K562 (cell line): ENCODE measurements around the gene TRERF1. TPM values are rescaled to one million over a fixed set of nuclear protein-coding genes. Genes with fewer than 3 reads are reported as not detected.

Experiments
- ATAC-seq: fragments of 200-7000 bp; cut with Tn5 transposase; 3 replicates; pipeline ENCODE4 v1.9.1; 2020; ENCODE audit warnings: moderate library complexity
- BruUV-seq: library from RNA; stranded (reverse); fragments of 400-500 nt; replicated peaks from 2 replicates; lab custom pipeline; 2021; lab: Mats Ljungman, UMichigan
- CTCF ChIA-PET: fragments of 300-600 bp; formaldehyde crosslinking; extraction: SDS; loops from one replicate; lab custom pipeline; 2021; ENCODE audit warnings: low intra/inter-chr PET ratio; lab: Yijun Ruan, JAX
- POLR2A ChIA-PET: fragments of 300-600, 350-650 bp; sonication (Branson Sonifier 250); formaldehyde crosslinking; extraction: SDS; loops from one replicate; lab custom pipeline; 2021; ENCODE audit warnings: antibody characterized with exemption, inconsistent platforms; lab: Yijun Ruan, JAX
- DNase-seq, 4 experiments: peaks; one replicate each; pipeline versions ENCODE4 v3.0.0 to v3.0.0-alpha.2; 2011 to 2018; ENCODE audit warnings: low spot score in 3 of 4, mixed read lengths in 3 of 4; ENCODE audit errors: extremely low read depth in 1 of 4
- FAIRE-seq: peaks from 2 replicates; lab custom pipeline; 2011; peaks lifted over from hg19 to GRCh38; lab: Jason Lieb, UNC
- H2AFZ ChIP-seq: 2 replicates; pipeline ENCODE4 v1.6.0; 2011; ENCODE audit warnings: low read depth, low read length, control low read depth, inconsistent platforms
- H3K27ac ChIP-seq: fragments of 200-600 bp; 3 replicates; pipeline ENCODE4 v1.8.0; 2011; ENCODE audit warnings: low read depth, mild to moderate bottlenecking, control low read depth, inconsistent platforms, low read length, moderate library complexity, mixed read lengths; ENCODE audit errors: extremely low read depth
- H3K27me3 ChIP-seq, 2 experiments: fragments of 300-600 bp in 1 of 2; 2 replicates in 1 of 2; 3 replicates in 1 of 2; pipeline versions ENCODE4 v1.6.0 to v1.8.0; 2011; ENCODE audit warnings: inconsistent platforms in 2 of 2, low read length in 2 of 2, mild to moderate bottlenecking in 1 of 2, mixed read lengths in 1 of 2, moderate library complexity in 1 of 2; ENCODE audit not compliant: control insufficient read depth in 2 of 2, insufficient read depth in 2 of 2
- H3K36me3 ChIP-seq: fragments of 300-600 bp; 3 replicates; pipeline ENCODE4 v1.8.0; 2011; ENCODE audit warnings: mild to moderate bottlenecking, low read length, inconsistent platforms; ENCODE audit not compliant: control insufficient read depth, insufficient read depth
- H3K4me1 ChIP-seq, 2 experiments: fragments of 200-600 bp in 1 of 2; replicated peaks in 1 of 2; 2 replicates in 1 of 2; 3 replicates in 1 of 2; pipeline versions ENCODE4 v1.5.1 to v1.8.0; 2011; ENCODE audit warnings: inconsistent platforms in 2 of 2, low read length in 2 of 2, mild to moderate bottlenecking in 1 of 2, mixed read lengths in 1 of 2, moderate library complexity in 1 of 2; ENCODE audit not compliant: control insufficient read depth in 2 of 2, insufficient read depth in 2 of 2
- H3K4me2 ChIP-seq: 2 replicates; pipeline ENCODE4 v1.6.1; 2011; ENCODE audit warnings: low read length, control low read depth, inconsistent platforms, mixed read lengths; ENCODE audit not compliant: insufficient read depth
- H3K4me3 ChIP-seq: fragments of 200-600 bp; sonication (generic), shearing (Covaris generic); 2 replicates; pipeline ENCODE4 v1.5.1; 2016; ENCODE audit warnings: control low read depth, inconsistent platforms
- H3K79me2 ChIP-seq: fragments of 200-600 bp; 3 replicates; pipeline ENCODE4 v1.8.0; 2011; ENCODE audit warnings: low read length, inconsistent platforms; ENCODE audit not compliant: control insufficient read depth, insufficient read depth
- H3K9ac ChIP-seq, 2 experiments: 2 replicates each; pipeline versions ENCODE4 v1.6.0 to v1.6.1; 2011; ENCODE audit warnings: low read depth in 2 of 2, low read length in 2 of 2, control low read depth in 1 of 2, inconsistent platforms in 1 of 2, mild to moderate bottlenecking in 1 of 2, mixed read lengths in 1 of 2; ENCODE audit not compliant: insufficient read depth in 1 of 2
- H3K9me1 ChIP-seq: one replicate; pipeline ENCODE4 v1.6.0; 2011; ENCODE audit warnings: inconsistent platforms, mild to moderate bottlenecking, low read length, moderate library complexity; ENCODE audit not compliant: control insufficient read depth, insufficient read depth
- H3K9me3 ChIP-seq: replicated peaks from 2 replicates; pipeline ENCODE4 v1.5.1; 2011; ENCODE audit warnings: low read depth, low read length, inconsistent platforms; ENCODE audit not compliant: control insufficient read depth, insufficient read depth
- H4K20me1 ChIP-seq: replicated peaks from 2 replicates; pipeline ENCODE4 v1.6.1; 2011; ENCODE audit warnings: low read length, inconsistent platforms, mixed read lengths; ENCODE audit not compliant: control insufficient read depth, insufficient read depth
- C11orf30 ChIP-seq: fragments of 450-650 bp; IDR thresholded peaks from 2 replicates; pipeline ENCODE4 v1.6.1; 2016; ENCODE audit warnings: low read depth, mild to moderate bottlenecking
- CHD1 ChIP-seq: fragments of 200-600 bp; sonication (generic); IDR thresholded peaks from one replicate; pipeline ENCODE4 v1.6.1; 2012; ENCODE audit warnings: mild to moderate bottlenecking, moderate library complexity, low read length, inconsistent platforms
- DIDO1 ChIP-seq: fragments of 450-650 bp; IDR thresholded peaks from 2 replicates; pipeline ENCODE4 v1.6.1; 2016; ENCODE audit warnings: low read depth, missing biosample characterization, missing genetic modification characterization
- PRMT5 ChIP-seq: sonication (generic); formaldehyde crosslinking; IDR thresholded peaks from 2 replicates; pipeline ENCODE4 v1.5.0; 2020; ENCODE audit warnings: missing genetic modification reagents
- RAD51 ChIP-seq: fragments of 450-650 bp; IDR thresholded peaks from 2 replicates; pipeline ENCODE4 v1.7.1; 2016; ENCODE audit warnings: low read depth, mild to moderate bottlenecking, borderline replicate concordance
- WGBS: fragments of 100-300 bp; shearing (Covaris generic); methylation state at CpG from one replicate; pipeline ENCODE4 v1.1.6; 2016; ENCODE audit warnings: low coverage, mixed read lengths; ENCODE audit not compliant: insufficient coverage; ENCODE audit errors: missing lambda C conversion rate; 5-methylcytosine and 5-hydroxymethylcytosine counted together
- in situ Hi-C: fragments of 300-500 bp; cut with MboI; formaldehyde crosslinking; loops from 4 replicates; pipeline ENCODE4 v1.15.0; 2018; ENCODE audit warnings: inconsistent platforms, mixed read lengths
- intact Hi-C: fragments of 100-400 bp; cut with micrococcal nuclease; formaldehyde crosslinking; loops from 2 replicates; pipeline ENCODE4 v1.14.2; 2022
- polyA plus RNA-seq, 8 experiments: library from polyadenylated mRNA; depleted of rRNA in 4 of 8; stranded (reverse) in 5 of 8; unstranded in 3 of 8; fragments of >200 nt; fragmentation: Nextera tagmentation in 2 of 8; fragmentation: Illumina TruSeq in 1 of 8; extraction: Ambion mirVana in 2 of 8; extraction: Trizol in 1 of 8; gene quantifications; 2 replicates each; pipeline versions ENCODE4 v1.2.1 to v1.2.3, GENCODE V29; 2011 to 2014; ENCODE audit warnings: inconsistent platforms in 1 of 8, missing spikeins in 1 of 8
- total RNA-seq, 7 experiments: library from RNA; depleted of rRNA in 6 of 7; stranded (reverse); fragments of >200 nt in 6 of 7; fragmentation: Illumina TruSeq in 2 of 7; extraction: Trizol in 2 of 7; gene quantifications; 2 replicates each; pipeline versions ENCODE4 v1.2.1 to v1.2.3, GENCODE V29; 2011 to 2021; ENCODE audit warnings: low replicate concordance in 1 of 7
- TF ChIP-seq, protein P1 (sequence below): fragments of 450-650 bp; formaldehyde crosslinking; IDR thresholded peaks from 2 replicates; pipeline ENCODE4 v1.4.0; 2020; ENCODE audit warnings: mild to moderate bottlenecking, mixed read lengths
- TF ChIP-seq, protein P2 (sequence below): sonication (generic); formaldehyde crosslinking; IDR thresholded peaks from 2 replicates; pipeline ENCODE4 v1.8.0; 2022; ENCODE audit warnings: missing genetic modification reagents, mild to moderate bottlenecking, moderate library complexity, borderline replicate concordance
- TF ChIP-seq, protein P3 (sequence below): fragments of 250-450 bp; sonication (Bioruptor Pico); IDR thresholded peaks from 2 replicates; pipeline ENCODE4 v1.4.0; 2020; ENCODE audit warnings: borderline replicate concordance
- TF ChIP-seq, protein P4 (sequence below): sonication (generic); formaldehyde crosslinking; IDR thresholded peaks from 2 replicates; pipeline ENCODE4 v1.9.0; 2022; ENCODE audit warnings: mild to moderate bottlenecking, missing genetic modification reagents
- TF ChIP-seq, protein P5 (sequence below), 2 experiments: fragments of 450-650 bp; IDR thresholded peaks; 2 replicates each; pipeline ENCODE4 v1.6.1; 2018; ENCODE audit warnings: mild to moderate bottlenecking in 2 of 2, low read depth in 1 of 2; ENCODE audit not compliant: partially characterized antibody in 2 of 2

Gene TRERF1
- total and polyA plus RNA-seq, 9 of the 15 experiments (the other 6 are each of a cell fraction or from before 2014, with no cell fraction given) = 0.04 to 0.20 (median 0.07) TPM; not detected in 3

DNA sequence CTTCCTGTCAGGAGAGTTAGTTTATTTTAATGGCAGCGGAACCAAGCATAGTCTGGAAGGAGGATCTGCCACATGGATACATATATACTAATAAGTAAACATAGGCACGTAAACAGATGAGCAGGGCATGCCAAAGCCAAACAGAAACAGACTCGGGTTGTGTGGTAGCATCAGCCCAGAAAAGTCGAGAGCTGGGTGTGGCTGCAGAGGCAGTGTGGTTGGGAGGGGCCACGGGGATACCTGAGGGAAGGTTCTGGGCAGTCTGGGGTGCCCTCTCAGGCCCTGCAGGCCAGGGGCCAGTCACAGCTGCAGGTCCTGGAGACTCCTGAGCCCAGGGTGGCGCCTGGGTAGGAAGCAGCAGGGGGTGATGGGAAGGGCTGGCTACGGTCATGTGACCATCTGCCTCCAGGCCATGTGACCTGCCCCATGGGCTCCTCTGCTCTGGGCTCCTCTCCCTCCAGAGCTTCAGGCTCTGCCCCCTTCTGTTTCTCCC lies 191.3 kb downstream of the TRERF1 start:
- 30% methylated on average over 6 of the region's 7 CpGs for WGBS
- peak overlapping the region in 1 of 2 experiments; percentile 73; a peak in 2 of 4 replicates for H3K9ac ChIP-seq
- H4K20me1 ChIP-seq = no peaks in the 10 kb centered on the region
- no peaks in the 10 kb centered on the region for H3K9me1 ChIP-seq
- DNase-seq (peak; percentile 61 to 85 (median 78)), FAIRE-seq (peak; percentile 72), ATAC-seq (peak; percentile 88)
- ChIA-PET POLR2A (interaction anchor here (0.6 to 1.2 kb wide), 5 partner anchors 9 to 159 kb away, joined by 3 to 5 read pairs (median 3); no protein-coding TSS in a partner anchor), CTCF (interaction anchor here (0.6 to 1.1 kb wide), 4 partner anchors 272 to 451 kb away, joined by 3 read pairs; no protein-coding TSS in a partner anchor)
- no peak overlapping the region; the same call in 1 of the 2 replicates for H3K4me3 ChIP-seq
- no peaks in the 10 kb centered on the region for H3K79me2 ChIP-seq
- H3K27me3 ChIP-seq = peaks cover 40 to 48% of the 10 kb centered on the region in 2 experiments
- peak overlapping the region; percentile 71 for H3K4me2 ChIP-seq
- in situ Hi-C loops (no loop called here), intact Hi-C loops (loop anchor here (5.0 to 10.0 kb wide), 2 partner anchors 287 to 464 kb away; partner anchors contain the start of gene PRPH2)
- no peaks in the 10 kb centered on the region for H3K36me3 ChIP-seq
- no peak overlapping the region for H3K27ac ChIP-seq
- H3K4me1 ChIP-seq = peaks cover 9 to 21% of the 10 kb centered on the region in 2 experiments
- no TSS peak for BruUV-seq
- no peaks in the 10 kb centered on the region for H3K9me3 ChIP-seq
- H2AFZ ChIP-seq = peak overlapping the region; percentile 87
- peak; percentile 68; the same call in 1 of the 2 replicates for TF ChIP-seq C11orf30
- TF ChIP-seq, protein P1, sequence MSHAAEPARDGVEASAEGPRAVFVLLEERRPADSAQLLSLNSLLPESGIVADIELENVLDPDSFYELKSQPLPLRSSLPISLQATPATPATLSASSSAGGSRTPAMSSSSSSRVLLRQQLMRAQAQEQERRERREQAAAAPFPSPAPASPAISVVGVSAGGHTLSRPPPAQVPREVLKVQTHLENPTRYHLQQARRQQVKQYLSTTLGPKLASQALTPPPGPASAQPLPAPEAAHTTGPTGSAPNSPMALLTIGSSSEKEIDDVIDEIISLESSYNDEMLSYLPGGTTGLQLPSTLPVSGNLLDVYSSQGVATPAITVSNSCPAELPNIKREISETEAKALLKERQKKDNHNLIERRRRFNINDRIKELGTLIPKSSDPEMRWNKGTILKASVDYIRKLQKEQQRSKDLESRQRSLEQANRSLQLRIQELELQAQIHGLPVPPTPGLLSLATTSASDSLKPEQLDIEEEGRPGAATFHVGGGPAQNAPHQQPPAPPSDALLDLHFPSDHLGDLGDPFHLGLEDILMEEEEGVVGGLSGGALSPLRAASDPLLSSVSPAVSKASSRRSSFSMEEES (CRISPR knock-in tag) = peak; percentile 98
- TF ChIP-seq, protein P2, sequence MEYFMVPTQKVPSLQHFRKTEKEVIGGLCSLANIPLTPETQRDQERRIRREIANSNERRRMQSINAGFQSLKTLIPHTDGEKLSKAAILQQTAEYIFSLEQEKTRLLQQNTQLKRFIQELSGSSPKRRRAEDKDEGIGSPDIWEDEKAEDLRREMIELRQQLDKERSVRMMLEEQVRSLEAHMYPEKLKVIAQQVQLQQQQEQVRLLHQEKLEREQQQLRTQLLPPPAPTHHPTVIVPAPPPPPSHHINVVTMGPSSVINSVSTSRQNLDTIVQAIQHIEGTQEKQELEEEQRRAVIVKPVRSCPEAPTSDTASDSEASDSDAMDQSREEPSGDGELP (CRISPR knock-in tag) = peak; percentile 67; the same call in 1 of the 2 replicates
- TF ChIP-seq RAD51 = peak; percentile 98
- TF ChIP-seq, protein P3, sequence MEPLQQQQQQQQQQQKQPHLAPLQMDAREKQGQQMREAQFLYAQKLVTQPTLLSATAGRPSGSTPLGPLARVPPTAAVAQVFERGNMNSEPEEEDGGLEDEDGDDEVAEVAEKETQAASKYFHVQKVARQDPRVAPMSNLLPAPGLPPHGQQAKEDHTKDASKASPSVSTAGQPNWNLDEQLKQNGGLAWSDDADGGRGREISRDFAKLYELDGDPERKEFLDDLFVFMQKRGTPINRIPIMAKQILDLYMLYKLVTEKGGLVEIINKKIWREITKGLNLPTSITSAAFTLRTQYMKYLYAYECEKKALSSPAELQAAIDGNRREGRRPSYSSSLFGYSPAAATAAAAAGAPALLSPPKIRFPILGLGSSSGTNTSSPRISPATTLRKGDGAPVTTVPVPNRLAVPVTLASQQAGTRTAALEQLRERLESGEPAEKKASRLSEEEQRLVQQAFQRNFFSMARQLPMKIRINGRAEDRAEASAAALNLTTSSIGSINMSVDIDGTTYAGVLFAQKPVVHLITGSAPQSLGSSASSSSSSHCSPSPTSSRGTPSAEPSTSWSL (CRISPR knock-in tag) = peak; percentile 43; the same call in 1 of the 2 replicates
- no peak for TF ChIP-seq PRMT5
- TF ChIP-seq, protein P4, sequence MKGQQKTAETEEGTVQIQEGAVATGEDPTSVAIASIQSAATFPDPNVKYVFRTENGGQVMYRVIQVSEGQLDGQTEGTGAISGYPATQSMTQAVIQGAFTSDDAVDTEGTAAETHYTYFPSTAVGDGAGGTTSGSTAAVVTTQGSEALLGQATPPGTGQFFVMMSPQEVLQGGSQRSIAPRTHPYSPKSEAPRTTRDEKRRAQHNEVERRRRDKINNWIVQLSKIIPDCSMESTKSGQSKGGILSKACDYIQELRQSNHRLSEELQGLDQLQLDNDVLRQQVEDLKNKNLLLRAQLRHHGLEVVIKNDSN (CRISPR knock-in tag) = peak; percentile 98
- TF ChIP-seq DIDO1 = peak; percentile 82; the same call in 1 of the 2 replicates
- no peak for TF ChIP-seq CHD1
- TF ChIP-seq, protein P5, sequence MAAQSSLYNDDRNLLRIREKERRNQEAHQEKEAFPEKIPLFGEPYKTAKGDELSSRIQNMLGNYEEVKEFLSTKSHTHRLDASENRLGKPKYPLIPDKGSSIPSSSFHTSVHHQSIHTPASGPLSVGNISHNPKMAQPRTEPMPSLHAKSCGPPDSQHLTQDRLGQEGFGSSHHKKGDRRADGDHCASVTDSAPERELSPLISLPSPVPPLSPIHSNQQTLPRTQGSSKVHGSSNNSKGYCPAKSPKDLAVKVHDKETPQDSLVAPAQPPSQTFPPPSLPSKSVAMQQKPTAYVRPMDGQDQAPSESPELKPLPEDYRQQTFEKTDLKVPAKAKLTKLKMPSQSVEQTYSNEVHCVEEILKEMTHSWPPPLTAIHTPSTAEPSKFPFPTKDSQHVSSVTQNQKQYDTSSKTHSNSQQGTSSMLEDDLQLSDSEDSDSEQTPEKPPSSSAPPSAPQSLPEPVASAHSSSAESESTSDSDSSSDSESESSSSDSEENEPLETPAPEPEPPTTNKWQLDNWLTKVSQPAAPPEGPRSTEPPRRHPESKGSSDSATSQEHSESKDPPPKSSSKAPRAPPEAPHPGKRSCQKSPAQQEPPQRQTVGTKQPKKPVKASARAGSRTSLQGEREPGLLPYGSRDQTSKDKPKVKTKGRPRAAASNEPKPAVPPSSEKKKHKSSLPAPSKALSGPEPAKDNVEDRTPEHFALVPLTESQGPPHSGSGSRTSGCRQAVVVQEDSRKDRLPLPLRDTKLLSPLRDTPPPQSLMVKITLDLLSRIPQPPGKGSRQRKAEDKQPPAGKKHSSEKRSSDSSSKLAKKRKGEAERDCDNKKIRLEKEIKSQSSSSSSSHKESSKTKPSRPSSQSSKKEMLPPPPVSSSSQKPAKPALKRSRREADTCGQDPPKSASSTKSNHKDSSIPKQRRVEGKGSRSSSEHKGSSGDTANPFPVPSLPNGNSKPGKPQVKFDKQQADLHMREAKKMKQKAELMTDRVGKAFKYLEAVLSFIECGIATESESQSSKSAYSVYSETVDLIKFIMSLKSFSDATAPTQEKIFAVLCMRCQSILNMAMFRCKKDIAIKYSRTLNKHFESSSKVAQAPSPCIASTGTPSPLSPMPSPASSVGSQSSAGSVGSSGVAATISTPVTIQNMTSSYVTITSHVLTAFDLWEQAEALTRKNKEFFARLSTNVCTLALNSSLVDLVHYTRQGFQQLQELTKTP (IDR thresholded peaks at IDR 0.05; ENCODE audit: low read depth in 1 of 2, partially characterized antibody in 2 of 2) = peak in 1 of 2 experiments; percentile 87
